K562 (cell line): ENCODE results near the gene KHSRP. TPM values are rescaled to one million over a fixed set of nuclear protein-coding genes. Genes with fewer than 3 reads are reported as not detected.

Source experiments
- FOXK1 ChIP-seq: sonication (generic); formaldehyde crosslinking; IDR thresholded peaks from 2 replicates; pipeline ENCODE4 v1.8.0; 2022; ENCODE audit warnings: missing genetic modification reagents, mild to moderate bottlenecking, borderline replicate concordance
- FOXM1 ChIP-seq, 2 experiments: fragments of 450-650 bp in 1 of 2; sonication (generic) in 1 of 2; formaldehyde crosslinking in 1 of 2; IDR thresholded peaks; 2 replicates each; pipeline versions ENCODE4 v1.6.1 to v1.9.0; 2017 to 2022; ENCODE audit warnings: low read depth in 2 of 2, mild to moderate bottlenecking in 2 of 2, missing genetic modification reagents in 1 of 2, moderate library complexity in 1 of 2
- FUS ChIP-seq: fragments of 200-400 bp; formaldehyde crosslinking; optimal IDR thresholded peaks from 2 replicates; pipeline ENCODE3; 2017; ENCODE audit warnings: low read depth, low read length
- GABPB2 ChIP-seq: fragments of 250-450 bp; sonication (Bioruptor Pico); conservative IDR thresholded peaks from 2 replicates; pipeline ENCODE4 v1.5.1; 2021; ENCODE audit warnings: mild to moderate bottlenecking
- KDM4B ChIP-seq, 2 experiments: fragments of 450-650 bp in 1 of 2; sonication (generic) in 1 of 2; IDR thresholded peaks; 2 replicates each; pipeline ENCODE4 v1.6.1; 2016 to 2017; ENCODE audit warnings: borderline replicate concordance in 2 of 2, antibody characterized with exemption in 1 of 2, low read depth in 1 of 2, mild to moderate bottlenecking in 1 of 2
- KHSRP ChIP-seq: fragments of 450-650 bp; IDR thresholded peaks from 2 replicates; pipeline ENCODE4 v1.6.1; 2017
- NR3C1 ChIP-seq: sonication (generic); formaldehyde crosslinking; IDR thresholded peaks from 2 replicates; pipeline ENCODE4 v1.8.1; 2022; ENCODE audit warnings: missing genetic modification reagents
- TFE3 ChIP-seq: fragments of 450-650 bp; formaldehyde crosslinking; IDR thresholded peaks from 2 replicates; pipeline ENCODE4 v1.4.0; 2020; ENCODE audit warnings: mild to moderate bottlenecking, mixed read lengths
- ZBTB1 ChIP-seq: sonication (generic); formaldehyde crosslinking; IDR thresholded peaks from 2 replicates; pipeline ENCODE4 v1.8.1; 2023; ENCODE audit warnings: missing genetic modification reagents, low read depth, mild to moderate bottlenecking, borderline replicate concordance
- ZBTB11 ChIP-seq, 3 experiments: fragments of 200-800 bp in 1 of 3; fragments of 250-450 bp in 1 of 3; fragments of 450-650 bp in 1 of 3; sonication (Bioruptor Pico) in 1 of 3; sonication (Bioruptor generic) in 1 of 3; formaldehyde crosslinking in 1 of 3; IDR thresholded peaks; 2 replicates each; pipeline versions ENCODE4 v1.6.1 to v1.8.0; 2016 to 2022; ENCODE audit warnings: mild to moderate bottlenecking in 2 of 3, missing genetic modification characterization in 2 of 3, missing compliant biosample characterization in 1 of 3, moderate library complexity in 1 of 3
- ZBTB7A ChIP-seq: IDR thresholded peaks from 2 replicates; pipeline ENCODE4 v1.6.1; 2011; ENCODE audit warnings: low read depth, mild to moderate bottlenecking, low read length, moderate library complexity, borderline replicate concordance; ENCODE audit not compliant: control insufficient read depth
- ZNF175 ChIP-seq: fragments of 200-800 bp; sonication (Bioruptor generic); IDR thresholded peaks from 2 replicates; pipeline ENCODE4 v1.6.1; 2016; ENCODE audit warnings: low read depth, mild to moderate bottlenecking, missing genetic modification characterization, missing compliant biosample characterization
- ZNF197 ChIP-seq: fragments of 200-800 bp; sonication (Bioruptor generic); IDR thresholded peaks from 2 replicates; pipeline ENCODE4 v1.6.1; 2016; ENCODE audit warnings: low read depth, missing genetic modification characterization, missing compliant biosample characterization
- ZNF224 ChIP-seq: sonication (generic); formaldehyde crosslinking; IDR thresholded peaks from 2 replicates; pipeline ENCODE4 v1.8.0; 2022; ENCODE audit warnings: mild to moderate bottlenecking, missing genetic modification reagents
- ZNF347 ChIP-seq: fragments of 450-650 bp; formaldehyde crosslinking; IDR thresholded peaks from 2 replicates; pipeline ENCODE4 v1.4.0; 2020; ENCODE audit warnings: low read depth, mild to moderate bottlenecking, moderate library complexity
- ZNF518B ChIP-seq: fragments of 250-450 bp; sonication (Bioruptor Pico); IDR thresholded peaks from 2 replicates; pipeline ENCODE4 v1.5.0; 2021; ENCODE audit warnings: mild to moderate bottlenecking, moderate library complexity
- ZNF644 ChIP-seq: fragments of 200-800 bp; sonication (Bioruptor generic); IDR thresholded peaks from 2 replicates; pipeline ENCODE4 v1.6.1; 2016; ENCODE audit warnings: low read depth, missing genetic modification characterization, missing compliant biosample characterization
- ZNF764 ChIP-seq: fragments of 250-450 bp; sonication (Bioruptor Pico); IDR thresholded peaks from 2 replicates; pipeline ENCODE4 v1.4.0; 2020; ENCODE audit warnings: low read depth, mild to moderate bottlenecking, moderate library complexity
- polyA plus RNA-seq, 8 experiments: library from polyadenylated mRNA; depleted of rRNA in 4 of 8; stranded (reverse) in 5 of 8; unstranded in 3 of 8; fragments of >200 nt; fragmentation: Nextera tagmentation in 2 of 8; fragmentation: Illumina TruSeq in 1 of 8; extraction: Ambion mirVana in 2 of 8; extraction: Trizol in 1 of 8; gene quantifications; 2 replicates each; pipeline versions ENCODE4 v1.2.1 to v1.2.3, GENCODE V29; 2011 to 2014; ENCODE audit warnings: inconsistent platforms in 1 of 8, missing spikeins in 1 of 8
- total RNA-seq, 7 experiments: library from RNA; depleted of rRNA in 6 of 7; stranded (reverse); fragments of >200 nt in 6 of 7; fragmentation: Illumina TruSeq in 2 of 7; extraction: Trizol in 2 of 7; gene quantifications; 2 replicates each; pipeline versions ENCODE4 v1.2.1 to v1.2.3, GENCODE V29; 2011 to 2021; ENCODE audit warnings: low replicate concordance in 1 of 7

The KHSRP gene
- total and polyA plus RNA-seq, 9 of the 15 experiments (the other 6 are each of a cell fraction or from before 2014, with no cell fraction given), result 4.2 to 564 (median 139) TPM

GRCh38 chr19:6373096-6373812, 51.4 kb downstream of the KHSRP start (continued):
- no peak for TF ChIP-seq ZNF175 (CRISPR knock-in tag)
- TF ChIP-seq ZNF347 (CRISPR knock-in tag), result no peak
- TF ChIP-seq FOXK1 (CRISPR knock-in tag), result no peak
- no peak for TF ChIP-seq FOXM1 (IDR thresholded peaks at IDR 0.05; ENCODE audit: low read depth)
- TF ChIP-seq FOXM1 (CRISPR knock-in tag; IDR thresholded peaks at IDR 0.05; ENCODE audit: low read depth), result no peak
- no peak for TF ChIP-seq ZBTB1 (CRISPR knock-in tag)
- no peak for TF ChIP-seq ZBTB11 (CRISPR knock-in tag; IDR thresholded peaks at IDR 0.05)
- TF ChIP-seq TFE3 (CRISPR knock-in tag), result no peak
- no peak for TF ChIP-seq ZNF224 (CRISPR knock-in tag)
- no peak for TF ChIP-seq ZNF197 (CRISPR knock-in tag)
- TF ChIP-seq ZNF518B (CRISPR knock-in tag), result no peak
- TF ChIP-seq NR3C1 (CRISPR knock-in tag), result no peak
- TF ChIP-seq ZNF764, result no peak
- peak; percentile 26; the same call in 1 of the 2 replicates for TF ChIP-seq ZBTB7A
- no peak for TF ChIP-seq KDM4B (IDR thresholded peaks at IDR 0.05; ENCODE audit: borderline replicate concordance in 2 of 2, low read depth in 1 of 2)
- TF ChIP-seq KHSRP, result no peak
- no peak for TF ChIP-seq GABPB2 (CRISPR knock-in tag)
- no peak for TF ChIP-seq ZNF644 (tag)
- TF ChIP-seq FUS, result no peak
